Frontal cortex (tissue), 4 donors: Measurements from ENCODE around the gene ALKBH5. TPM values are rescaled to one million over a fixed set of nuclear protein-coding genes. Genes with fewer than 3 reads are reported as not detected.

Experiments used
- DNase-seq, 2 donors: peaks; one replicate each; pipeline ENCODE4 v3.0.0; 2012; ENCODE audit warnings: low spot score in 2 of 2
- FAIRE-seq: peaks from 2 replicates; lab custom pipeline; 2012; peaks lifted over from hg19 to GRCh38; lab: Jason Lieb, UNC
- total RNA-seq: library from RNA; depleted of rRNA; stranded (reverse); fragments of >200 nt; gene quantifications from one replicate; pipeline ENCODE4 v1.2.3, GENCODE V29; 2014
- donor health status: control.
- donor health status: control.
- donor health status: control.

ALKBH5 gene
- total RNA-seq = 82.7 TPM

- DNase-seq = peak; percentile 97 to 98
- FAIRE-seq = no peak
These were observed at the start of gene ALKBH5 for GRCh38 chr17:18183334-18184142. ALKBH5 (plus strand) TSS chr17:18183828; CDS start chr17:18184244, 416 bp downstream.

GRCh38 chr17:18136357-18136756, 47.3 kb upstream of the ALKBH5 start:
- FAIRE-seq = no peak
- DNase-seq = no peak

GRCh38 chr17:18138065-18138749, 45.4 kb upstream of the ALKBH5 start:
- DNase-seq (no peak), FAIRE-seq (no peak)

GRCh38 chr17:18139092-18139491, 44.5 kb upstream of the ALKBH5 start:
- FAIRE-seq = no peak

GRCh38 chr17:18139498-18139897, 44.1 kb upstream of the ALKBH5 start:
- no peak for FAIRE-seq
- DNase-seq = no peak

More at GRCh38 chr17:18139092-18139491, 44.5 kb upstream of the ALKBH5 start:
- DNase-seq = no peak

GRCh38 chr17:18139949-18140348, 43.7 kb upstream of the ALKBH5 start:
- DNase-seq = no peak
- no peak for FAIRE-seq

- DNase-seq = no peak
- no peak for FAIRE-seq
These were observed 43.0 kb upstream of the ALKBH5 start for GRCh38 chr17:18140648-18141047.

GRCh38 chr17:18141210-18141803, 42.3 kb upstream of the ALKBH5 start:
- FAIRE-seq (peak; percentile 96), DNase-seq (peak; percentile 68 to 75)

- FAIRE-seq = no peak
- DNase-seq = no peak
These were observed 41.2 kb upstream of the ALKBH5 start for GRCh38 chr17:18142417-18142816.

- no peak for FAIRE-seq
- no peak for DNase-seq
These were observed 40.3 kb upstream of the ALKBH5 start for GRCh38 chr17:18143044-18143936.

GRCh38 chr17:18144261-18144660, 39.4 kb upstream of the ALKBH5 start:
- DNase-seq = no peak
- FAIRE-seq = no peak

- FAIRE-seq = no peak
- DNase-seq = no peak
These were observed 38.8 kb upstream of the ALKBH5 start for GRCh38 chr17:18144855-18145254.

- FAIRE-seq (no peak), DNase-seq (no peak)
These were observed 37.8 kb upstream of the ALKBH5 start for GRCh38 chr17:18145811-18146210.

- FAIRE-seq (no peak), DNase-seq (no peak)
These were observed 37.4 kb upstream of the ALKBH5 start for GRCh38 chr17:18146259-18146658.

GRCh38 chr17:18146980-18147379, 36.6 kb upstream of the ALKBH5 start:
- DNase-seq = no peak
- no peak for FAIRE-seq

- DNase-seq (no peak), FAIRE-seq (no peak)
These were observed 35.0 kb upstream of the ALKBH5 start for GRCh38 chr17:18148586-18148985.

GRCh38 chr17:18151290-18151689, 32.3 kb upstream of the ALKBH5 start:
- FAIRE-seq = no peak

GRCh38 chr17:18155179-18155578, 28.4 kb upstream of the ALKBH5 start:
- no peak for DNase-seq
- no peak for FAIRE-seq

More at GRCh38 chr17:18151290-18151689, 32.3 kb upstream of the ALKBH5 start:
- no peak for DNase-seq

- FAIRE-seq (no peak), DNase-seq (no peak)
These were observed 27.3 kb upstream of the ALKBH5 start for GRCh38 chr17:18156171-18156975.
